ENCODE measurements around the gene XPC. TPM values are rescaled to one million over a fixed set of nuclear protein-coding genes. Genes with fewer than 3 reads are reported as not detected.

Gene XPC
- total RNA-seq, 1 experiment from 2014 or later = 13.0 TPM

DNA sequence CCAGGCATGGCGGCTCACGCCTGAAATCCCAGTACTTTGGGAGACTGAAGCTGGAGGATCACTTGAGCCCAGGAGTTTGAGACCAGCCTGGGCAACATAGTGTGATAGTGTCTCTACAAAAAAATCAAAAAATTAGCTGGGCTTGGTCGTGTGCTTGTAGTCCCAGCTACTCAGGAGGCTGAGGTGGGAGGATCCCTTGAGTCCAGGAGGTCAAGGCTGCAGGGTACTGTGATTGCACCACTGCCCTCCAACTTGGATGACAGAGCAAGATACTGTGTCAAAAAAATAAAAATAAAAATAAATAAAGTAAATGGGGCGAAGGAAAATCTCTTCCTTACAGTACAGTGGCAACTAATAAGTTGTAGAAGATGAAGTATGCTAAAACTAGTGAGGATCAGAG, 29.8 kb upstream of the XPC start:
- DNase-seq (ENCODE audit: low read depth) = no peak

DNA sequence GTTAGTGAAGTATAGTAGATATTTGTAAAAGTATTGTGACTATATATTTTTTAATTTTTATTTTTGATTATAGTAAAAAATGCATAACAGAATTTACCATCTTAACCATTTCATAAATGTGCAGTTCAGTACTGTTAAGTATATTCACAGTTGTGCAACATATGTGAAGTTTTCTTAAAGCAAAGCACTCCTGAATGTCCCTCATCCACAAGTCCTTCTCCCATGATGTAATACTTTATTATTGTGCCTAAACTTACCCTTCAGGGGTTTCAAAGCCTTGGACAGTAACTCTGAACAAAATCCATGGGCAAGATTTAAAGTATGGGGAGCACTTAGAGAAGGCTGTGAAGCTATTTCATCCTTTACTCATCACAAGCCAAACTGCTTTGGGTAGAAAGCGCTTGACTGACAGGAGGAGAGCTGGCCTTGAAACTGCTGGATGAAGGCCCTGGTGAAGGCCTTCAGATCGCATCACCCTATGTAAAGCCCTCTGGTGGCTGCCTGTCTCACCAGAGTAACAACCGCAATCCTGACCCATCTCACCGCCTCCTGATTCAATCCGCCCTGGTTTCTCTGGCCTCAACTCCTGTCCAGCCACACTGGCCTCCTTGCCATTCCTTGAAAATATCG, 28.3 kb upstream of the XPC start:
- DNase-seq (ENCODE audit: low read depth) = no peak

DNA sequence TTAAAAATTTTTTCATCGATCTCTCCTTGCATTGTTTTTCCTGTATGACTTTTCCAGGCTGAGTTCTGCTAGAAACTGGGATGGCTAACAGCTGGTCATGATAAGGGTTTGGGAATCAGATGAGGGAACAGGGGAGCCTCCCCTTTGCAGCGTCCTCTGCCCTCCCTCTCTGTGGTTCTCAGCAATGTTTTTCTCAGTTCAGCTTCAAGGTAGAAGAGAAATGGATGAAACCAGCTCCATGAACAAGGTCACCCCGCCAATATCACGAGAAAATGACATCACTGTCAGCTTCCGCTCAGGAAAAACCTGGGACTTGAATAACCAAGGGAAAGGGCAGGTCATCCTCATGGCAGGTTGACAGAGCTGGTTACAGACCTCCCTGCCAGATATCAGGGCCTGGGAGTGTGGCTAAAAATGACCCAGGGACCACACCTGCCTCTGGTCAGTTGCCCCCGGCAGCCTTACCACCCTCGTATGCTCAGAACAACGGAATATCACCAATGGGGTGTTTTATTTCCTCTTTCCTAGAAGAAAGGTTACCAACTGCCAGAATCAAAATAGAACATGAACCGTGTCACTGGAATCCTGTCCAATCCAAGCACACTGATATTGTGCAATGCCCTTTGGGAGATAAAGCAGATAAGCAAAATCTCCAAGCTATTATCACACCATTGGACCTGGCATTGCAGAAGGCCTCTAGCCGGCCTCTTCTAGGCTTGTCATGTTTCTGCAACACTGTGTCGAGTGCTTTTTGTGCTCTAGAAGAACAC, 26.3 kb upstream of the XPC start:
- peak; percentile 52 for DNase-seq (ENCODE audit: low read depth)

DNA sequence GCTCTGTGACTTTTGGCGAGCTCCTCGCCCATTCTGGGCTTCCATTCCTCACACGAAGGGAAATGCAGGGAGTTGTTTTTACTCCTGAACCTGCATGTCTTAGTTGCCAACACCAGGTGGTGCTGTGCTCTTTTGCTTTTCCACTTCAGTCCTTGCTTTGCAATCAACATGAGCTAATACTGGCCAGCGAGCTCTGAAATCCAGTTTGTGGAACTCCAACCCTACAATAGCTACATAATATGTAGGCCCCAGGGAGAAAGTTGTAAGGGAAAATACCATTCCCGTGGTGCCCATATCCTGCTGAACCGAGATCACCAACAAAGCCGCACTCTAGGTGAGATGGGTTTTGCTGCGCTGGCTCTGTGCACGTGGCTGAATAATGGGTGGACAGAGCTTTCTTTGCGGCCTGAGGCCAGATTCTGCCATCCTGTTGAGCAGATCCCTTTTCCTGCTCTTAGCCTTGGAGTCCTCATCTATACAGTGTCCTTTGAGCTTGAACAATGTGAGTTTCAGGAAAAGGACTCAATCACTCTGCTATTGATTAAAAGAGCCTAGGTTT, 25.2 kb upstream of the XPC start:
- DNase-seq (ENCODE audit: low read depth) = peak; percentile 66

DNA sequence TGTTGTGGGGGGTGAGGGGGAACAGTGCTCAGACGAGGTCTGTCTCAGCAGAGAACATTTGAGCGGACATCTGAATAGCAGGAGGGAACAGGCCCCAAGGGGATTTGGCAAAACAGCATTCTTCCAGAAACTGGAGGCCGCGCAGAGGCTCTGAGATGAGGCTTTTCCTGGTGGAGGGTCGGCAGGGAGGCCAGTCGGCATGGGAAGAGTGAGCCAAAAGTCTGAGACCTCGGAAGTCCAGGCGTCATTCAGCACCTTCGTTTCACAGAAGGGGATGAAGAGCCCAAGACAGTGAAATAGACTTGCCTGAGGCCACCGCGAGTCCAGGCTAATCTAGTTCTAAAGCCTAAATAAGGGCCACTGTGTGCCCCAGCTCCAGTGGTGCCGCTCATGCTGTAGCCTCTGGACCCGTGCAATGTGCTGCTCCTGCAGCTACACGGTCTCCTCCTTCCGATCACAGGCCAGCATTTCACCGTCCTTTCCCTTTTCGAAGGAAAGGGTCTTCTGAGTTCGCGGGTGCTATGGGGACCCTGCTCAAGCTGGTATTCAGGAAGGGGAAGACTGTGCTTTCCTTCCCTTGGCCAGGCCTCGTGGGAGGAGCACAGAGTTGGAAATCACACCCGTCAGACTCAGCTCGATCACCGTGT, 24.6 kb upstream of the XPC start:
- no peak for DNase-seq (ENCODE audit: low read depth)

DNA sequence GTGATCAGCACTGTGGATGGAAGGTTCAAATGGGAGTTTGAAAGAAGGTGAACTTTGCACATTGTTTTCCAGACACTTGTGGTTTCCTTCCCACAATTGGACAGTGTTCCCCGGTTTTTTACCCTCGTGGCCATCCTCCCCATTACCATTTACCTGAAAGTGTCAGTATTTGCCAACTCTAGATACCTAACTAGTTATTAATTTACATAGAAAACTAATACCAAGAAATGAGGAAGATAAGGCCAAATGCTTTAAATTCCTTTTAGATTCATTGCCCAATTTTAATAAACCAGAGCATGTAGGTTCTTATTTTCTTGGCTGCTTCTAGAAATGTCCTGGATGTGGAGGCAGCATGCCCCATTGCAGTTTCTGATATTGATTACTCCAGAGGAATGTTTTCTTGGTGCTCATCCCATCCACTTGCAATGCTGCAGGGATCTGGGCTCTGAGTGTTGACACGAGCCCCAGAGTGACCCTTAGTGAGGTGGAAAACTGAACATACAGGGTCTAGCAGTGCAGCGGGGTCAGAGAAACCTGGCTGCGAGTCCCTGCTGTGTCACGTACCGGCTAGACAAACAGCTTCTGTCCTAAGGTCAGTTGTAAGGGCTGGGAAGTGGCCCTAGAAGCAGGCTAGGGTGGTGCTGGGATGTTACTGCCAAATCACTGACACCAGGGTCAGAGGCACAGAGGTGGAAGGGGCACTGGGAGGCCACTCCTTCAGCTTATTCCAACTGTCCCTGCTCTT, 23.7 kb upstream of the XPC start:
- no peak for DNase-seq (ENCODE audit: low read depth)

DNA sequence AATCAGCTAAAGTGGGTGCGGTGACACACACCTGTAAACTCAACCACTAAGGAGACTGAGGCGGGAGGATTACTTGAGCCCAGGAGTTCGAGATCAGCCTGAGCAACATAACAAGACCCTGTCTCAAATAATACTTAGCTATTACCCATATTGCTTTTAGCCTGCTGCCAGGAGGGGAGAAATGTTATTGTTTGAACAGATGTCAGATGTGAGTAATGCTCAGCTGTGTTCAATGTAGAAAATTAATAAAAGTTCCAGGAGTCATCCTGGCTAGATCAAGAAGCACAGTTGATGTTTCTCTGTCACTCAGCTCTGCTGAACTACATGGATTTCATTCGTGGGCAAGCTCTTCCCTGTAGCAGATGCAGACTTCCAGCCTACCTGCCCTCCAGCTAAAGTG, 22.4 kb upstream of the XPC start:
- no peak for DNase-seq (ENCODE audit: low read depth)

DNA sequence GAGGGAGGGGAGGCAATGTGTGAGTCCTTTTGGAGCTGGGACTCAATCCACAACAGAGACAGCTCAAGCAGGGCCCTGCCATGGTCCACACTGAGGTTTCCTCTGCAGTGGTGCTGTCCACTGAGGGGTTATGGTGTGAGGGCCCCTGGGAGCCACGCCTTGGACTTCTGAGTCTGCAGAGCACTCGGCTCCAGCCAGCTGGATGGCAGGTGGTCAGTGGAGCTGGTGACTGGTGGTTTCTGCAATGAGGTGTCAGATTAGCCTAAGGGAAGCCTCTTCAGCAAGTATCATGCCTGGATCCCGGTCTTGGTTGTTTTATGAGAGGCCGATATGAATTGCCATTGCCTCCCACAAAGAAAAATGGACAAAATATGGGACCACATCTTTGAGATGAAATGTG, 21.9 kb upstream of the XPC start:
- no peak for DNase-seq (ENCODE audit: low read depth)

DNA sequence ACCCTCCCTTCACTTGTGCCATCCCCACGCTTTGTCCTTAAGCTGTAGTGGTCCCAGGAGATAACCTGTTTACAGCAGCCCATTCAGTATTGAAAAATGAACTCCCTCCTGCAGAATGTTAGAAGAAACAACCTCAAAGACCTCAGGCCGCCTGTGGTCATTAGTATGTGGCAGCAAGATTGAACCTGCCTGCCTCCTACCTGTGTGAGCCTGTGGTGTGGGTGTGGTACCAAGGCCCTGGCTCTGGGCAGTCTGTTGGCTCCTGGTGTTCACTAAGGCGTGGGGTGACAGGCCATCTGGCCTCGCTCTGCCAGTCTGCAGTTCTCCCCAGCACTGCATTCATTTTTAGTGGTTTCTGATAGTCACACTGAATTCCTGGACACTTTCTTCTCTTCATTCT, 21.2 kb upstream of the XPC start:
- no peak for DNase-seq (ENCODE audit: low read depth)

DNA sequence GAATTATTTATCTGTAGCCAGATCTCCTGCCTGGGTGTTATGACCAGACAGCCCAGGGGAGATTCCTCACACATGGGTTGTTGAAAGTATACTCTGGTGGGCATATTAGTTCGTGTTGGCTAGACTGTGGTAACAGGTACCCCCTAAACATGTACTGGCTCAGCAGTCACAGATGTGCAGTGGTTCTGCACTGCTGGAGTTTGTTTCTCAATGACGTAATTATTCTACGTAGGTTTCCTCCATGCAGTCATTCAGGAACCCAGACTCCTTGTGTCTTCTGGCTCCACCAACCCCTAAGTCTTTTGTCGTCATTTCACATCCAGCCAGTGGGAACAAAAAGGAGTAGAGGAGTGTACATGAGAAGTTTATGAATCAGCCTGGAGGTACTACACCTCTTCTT, 16.5 kb upstream of the XPC start:
- DNase-seq (ENCODE audit: low read depth) = no peak

DNA sequence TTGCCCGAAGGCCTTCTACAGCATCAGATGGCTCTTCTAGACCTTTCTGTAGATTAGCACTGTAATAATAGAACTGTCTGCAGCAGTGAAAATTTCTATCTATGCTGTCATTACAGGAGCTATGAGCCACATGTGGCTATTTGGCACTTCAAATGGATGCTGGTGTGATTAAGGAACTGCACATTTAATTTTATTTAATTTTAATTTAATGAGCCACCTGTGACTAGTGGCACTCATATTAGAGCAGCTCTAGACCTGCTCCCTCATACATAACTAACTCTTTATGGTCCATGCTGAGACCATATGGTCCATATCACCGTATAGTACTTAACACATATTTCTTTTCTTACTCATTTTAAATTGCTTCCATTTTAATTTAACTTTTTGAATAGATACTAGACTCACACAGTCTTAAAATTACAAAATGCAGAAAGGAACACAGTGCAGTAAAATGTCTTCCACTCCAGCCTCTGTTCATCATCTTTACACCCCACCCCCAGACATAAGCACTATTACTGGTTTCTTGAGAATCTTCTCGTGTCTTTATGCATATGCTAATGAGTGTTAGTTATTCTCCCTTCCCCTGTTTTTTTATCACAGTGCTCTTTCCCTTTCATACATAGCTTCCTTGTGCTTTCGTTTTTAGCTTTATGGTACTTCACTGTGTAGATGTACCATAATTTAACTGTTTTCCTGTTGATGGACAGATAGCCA, 9.8 kb upstream of the XPC start:
- DNase-seq (ENCODE audit: low read depth) = no peak

DNA sequence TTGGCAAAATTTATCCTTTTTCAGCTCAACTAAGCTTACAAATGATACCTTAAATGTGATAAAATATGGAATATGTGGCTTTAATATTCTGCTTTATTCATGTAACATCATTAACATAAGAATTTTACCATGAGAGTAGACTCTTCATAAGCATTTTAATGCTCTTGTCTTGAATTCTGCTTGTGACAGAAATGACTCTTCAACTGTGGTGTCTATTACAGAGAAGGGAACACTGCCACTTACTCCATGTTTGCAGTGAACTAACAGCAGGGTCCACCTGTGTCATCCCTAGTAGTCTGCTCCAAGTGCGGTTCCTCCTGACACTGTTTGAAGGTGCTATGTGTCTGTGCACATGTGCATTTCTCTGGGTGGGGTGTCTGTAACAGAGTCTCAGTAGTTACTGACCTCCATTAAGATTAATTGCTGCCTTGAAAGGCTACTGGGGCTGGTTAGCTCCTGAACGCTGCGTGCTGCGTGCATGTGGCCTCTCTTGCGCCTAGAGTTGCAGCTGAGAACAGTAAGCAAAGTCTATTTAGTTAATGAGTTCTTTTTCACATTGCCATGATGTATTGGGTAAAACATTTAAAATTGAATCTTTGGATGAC, 8.6 kb upstream of the XPC start:
- no peak for DNase-seq (ENCODE audit: low read depth)

DNA sequence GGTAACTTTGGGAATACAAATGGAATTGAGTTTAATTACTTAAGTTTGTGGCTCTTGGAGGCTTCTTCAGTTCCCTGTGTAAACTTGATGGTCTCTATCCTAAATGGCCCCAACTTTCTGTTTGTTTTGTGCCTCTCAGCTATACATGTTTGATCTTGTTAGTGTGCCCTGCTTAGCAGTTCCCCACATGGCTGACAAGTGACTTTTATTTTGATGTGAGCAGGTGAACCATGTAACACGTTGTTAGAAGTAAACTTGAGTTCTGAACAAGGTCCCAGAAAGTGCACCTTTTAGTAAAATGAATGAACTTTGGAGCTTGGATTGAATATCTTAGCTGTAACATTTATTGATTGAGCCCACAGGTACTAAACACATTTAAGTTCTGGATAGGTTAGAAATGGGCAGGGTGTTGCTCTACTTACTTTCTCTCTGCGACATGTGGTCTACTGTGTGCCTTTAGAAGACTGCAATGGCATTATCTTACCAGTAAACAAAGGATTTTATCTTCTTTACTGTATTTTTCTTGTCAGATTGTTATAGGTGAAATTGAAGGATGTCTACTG, 4.7 kb upstream of the XPC start:
- no peak for DNase-seq (ENCODE audit: low read depth)

DNA sequence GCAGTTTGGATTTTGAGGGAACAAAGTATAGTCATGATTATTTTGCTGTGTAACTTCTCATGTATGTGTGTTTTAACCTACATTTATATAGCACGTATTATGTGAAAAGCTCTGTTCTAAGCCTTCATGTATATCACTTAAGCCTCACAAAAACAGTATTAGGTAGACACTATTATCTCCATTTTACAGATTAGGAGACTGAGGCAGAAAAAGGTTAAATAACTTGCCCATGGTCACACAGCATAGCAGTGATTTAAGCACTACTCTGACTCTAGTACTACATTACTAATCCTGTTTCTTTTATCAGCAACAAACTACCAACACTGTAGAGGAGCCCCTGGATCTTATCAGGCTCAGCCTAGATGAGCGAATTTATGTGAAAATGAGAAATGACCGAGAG, 2.9 kb upstream of the XPC start:
- no peak for DNase-seq (ENCODE audit: low read depth)

DNA sequence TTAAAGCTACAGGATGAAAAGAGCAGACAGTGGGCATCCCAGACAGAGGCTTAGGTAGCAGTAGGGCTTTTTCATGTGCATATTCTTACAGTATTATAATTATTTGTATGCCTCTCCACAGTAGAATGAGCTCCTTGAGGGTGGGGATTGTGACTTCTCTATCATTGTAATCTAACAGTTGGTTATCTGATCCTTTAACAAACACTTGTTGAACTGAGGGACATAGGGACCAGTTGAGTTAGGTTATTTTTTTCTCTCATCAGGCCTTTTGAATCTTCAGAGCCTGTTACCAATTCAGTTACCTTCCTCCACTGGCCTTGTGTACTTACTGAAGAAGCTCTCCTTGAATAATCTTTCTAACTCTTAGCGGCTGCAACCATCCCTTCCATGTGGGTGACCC, 1.4 kb upstream of the XPC start:
- no peak for DNase-seq (ENCODE audit: low read depth)

DNA sequence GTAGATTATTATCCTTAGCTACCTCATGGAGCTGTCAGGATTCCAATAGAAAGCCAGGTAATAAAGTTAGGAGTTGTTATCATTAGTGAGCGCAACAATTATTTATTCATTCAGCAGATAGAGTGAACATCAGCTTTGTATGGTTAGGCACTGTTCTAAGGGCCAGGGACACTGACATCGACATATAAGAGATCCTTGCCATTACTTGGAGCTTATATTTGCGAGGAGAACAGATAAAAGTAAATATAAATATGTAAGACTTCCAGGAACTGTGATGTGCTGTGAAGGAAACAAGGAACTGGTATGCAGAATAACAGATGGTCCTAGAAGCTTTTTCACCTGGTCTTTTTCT, 689 bp upstream of the XPC start:
- no peak for DNase-seq (ENCODE audit: low read depth)

DNA sequence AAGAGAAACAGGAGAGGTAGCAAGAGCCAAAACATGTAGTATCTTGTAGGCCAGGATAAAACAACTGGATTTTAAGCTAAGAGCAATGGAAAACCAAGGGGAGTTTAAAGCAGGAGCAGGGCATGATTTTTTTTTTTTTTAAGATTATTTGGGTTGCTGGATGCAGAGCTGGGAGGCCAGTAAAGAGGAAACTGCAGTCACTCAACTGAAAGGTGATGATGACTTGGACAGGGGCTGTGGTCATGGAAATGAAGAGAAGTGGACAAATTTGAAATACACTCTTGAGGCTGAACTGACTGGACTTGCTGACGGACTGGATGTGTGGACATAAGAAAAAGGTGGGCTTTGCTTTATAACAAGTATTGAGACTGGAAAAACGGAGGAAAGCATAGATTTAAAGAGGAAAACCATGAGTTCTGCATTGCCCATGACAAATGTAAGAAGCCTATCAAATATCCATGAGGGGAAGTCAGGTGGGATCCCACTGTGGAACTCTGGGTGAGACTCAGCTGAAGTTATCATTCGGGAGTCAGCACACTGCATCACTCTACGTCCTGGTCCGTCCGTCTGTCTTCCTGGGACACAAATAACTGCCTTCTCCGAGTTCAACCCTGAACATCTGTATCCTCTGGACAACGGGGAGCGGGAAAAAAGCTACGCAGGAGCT, 688 bp downstream of the XPC start:
- DNase-seq (ENCODE audit: low read depth) = no peak

DNA sequence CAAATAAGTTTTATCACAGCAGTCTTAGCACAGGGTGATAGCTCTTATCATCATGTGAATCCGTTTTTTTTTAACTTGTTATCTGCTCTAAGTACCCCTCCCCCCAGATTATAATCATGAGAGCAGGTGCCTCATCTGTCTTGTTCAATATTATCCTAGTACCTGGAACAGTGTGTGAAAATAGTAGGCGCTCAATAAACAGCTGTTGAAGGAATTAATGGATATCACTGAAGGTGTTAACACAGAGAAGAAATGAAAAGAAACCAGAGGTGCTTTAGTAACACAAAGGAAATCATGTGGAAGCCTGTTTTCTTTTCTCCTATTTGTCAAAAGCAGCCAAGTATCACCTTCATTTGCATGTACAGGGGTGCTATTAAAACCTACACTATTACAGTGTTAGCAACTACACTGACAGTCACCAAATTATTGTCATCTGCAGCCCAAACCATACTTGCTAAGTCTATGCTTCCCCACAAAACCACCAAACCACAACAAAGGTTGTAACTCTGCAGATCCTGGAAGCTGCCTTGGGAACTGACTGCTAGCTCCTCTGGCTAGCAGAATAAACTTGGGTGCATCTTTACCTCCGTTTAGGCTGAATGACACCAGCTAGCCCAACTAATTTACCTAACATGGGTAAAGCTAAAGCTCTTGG, 2.9 kb downstream of the XPC start:
- peak; percentile 67 for DNase-seq (ENCODE audit: low read depth)

DNA sequence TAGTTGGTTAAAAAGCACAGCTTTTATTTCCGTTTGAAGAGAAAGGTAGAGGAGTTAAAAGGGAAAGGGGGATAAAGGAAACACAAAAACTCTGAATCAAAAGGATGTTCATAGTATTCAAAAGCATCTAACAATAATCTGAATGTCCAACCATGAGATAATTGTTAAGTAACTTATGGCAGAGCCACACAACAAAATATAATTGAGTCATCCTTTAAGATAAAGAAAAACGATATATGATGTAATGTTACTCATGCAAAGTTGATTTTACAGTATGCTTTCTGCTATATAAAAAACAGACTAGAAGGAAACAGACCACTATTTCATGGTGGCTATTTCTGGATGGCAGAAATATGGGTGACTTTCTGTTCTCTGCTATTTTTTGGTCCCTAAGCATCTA, 3.9 kb downstream of the XPC start:
- DNase-seq (ENCODE audit: low read depth) = no peak

DNA sequence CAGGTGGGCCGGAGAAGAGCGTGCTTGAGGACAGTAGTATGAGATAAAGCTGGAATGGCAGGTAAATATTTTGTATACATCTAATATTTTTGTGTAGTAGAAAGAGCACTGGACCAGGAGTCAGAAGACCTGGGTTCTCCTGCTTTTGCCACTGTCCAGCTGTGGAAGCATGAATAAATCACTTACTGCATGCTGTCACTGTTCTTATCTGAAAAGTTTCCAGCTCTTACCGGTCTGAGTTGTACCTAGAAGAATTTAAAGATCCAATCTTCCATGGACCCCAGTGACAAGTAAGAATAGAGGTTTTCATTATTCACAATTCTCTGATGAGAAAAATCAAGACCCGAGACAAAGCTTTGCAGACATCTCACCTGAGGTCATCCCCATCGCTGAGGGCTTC, 5.9 kb downstream of the XPC start:
- DNase-seq (ENCODE audit: low read depth) = no peak

Data from M059J (cell line).